A673 (cell line): ENCODE results near the gene COL4A2.

ENCODE experiments used
- EZH2 ChIP-seq: fragments of 200-600 bp; sonication (generic); IDR thresholded peaks from 2 replicates; pipeline ENCODE4 v1.6.1; 2017; ENCODE audit warnings: borderline replicate concordance, low read depth, mild to moderate bottlenecking, mixed read lengths, antibody characterized with exemption, low read length; ENCODE audit not compliant: poor library complexity, severe bottlenecking
- TF ChIP-seq, protein P1 (sequence below): fragments of 300-800, 200-600 bp; sonication (generic); conservative IDR thresholded peaks from 2 replicates; pipeline ENCODE4 v1.5.1; 2017; ENCODE audit warnings: low read depth, mild to moderate bottlenecking, antibody characterized with exemption, low read length, moderate library complexity, mixed read lengths

DNA sequence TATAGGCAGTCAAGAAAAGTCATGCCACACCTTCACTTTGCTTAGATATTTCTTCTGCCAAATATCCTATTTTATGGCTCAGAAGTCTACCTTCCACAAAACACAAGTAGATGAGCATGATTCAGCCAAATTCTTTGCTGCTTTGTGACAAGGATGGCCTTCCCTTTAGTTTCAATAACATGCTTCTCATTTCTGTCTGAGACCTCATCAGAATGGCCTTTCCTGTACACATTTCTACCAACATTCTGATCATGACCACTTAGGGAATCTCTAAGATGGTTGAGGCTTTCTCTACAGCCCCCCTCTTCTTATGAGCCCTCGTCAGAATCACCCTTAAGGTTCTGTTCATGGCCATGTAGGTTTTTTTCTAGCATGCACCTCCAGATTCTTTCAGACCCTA is 96.2 kb downstream of the COL4A2 start:
- TF ChIP-seq, protein P1, sequence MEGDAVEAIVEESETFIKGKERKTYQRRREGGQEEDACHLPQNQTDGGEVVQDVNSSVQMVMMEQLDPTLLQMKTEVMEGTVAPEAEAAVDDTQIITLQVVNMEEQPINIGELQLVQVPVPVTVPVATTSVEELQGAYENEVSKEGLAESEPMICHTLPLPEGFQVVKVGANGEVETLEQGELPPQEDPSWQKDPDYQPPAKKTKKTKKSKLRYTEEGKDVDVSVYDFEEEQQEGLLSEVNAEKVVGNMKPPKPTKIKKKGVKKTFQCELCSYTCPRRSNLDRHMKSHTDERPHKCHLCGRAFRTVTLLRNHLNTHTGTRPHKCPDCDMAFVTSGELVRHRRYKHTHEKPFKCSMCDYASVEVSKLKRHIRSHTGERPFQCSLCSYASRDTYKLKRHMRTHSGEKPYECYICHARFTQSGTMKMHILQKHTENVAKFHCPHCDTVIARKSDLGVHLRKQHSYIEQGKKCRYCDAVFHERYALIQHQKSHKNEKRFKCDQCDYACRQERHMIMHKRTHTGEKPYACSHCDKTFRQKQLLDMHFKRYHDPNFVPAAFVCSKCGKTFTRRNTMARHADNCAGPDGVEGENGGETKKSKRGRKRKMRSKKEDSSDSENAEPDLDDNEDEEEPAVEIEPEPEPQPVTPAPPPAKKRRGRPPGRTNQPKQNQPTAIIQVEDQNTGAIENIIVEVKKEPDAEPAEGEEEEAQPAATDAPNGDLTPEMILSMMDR, result no peak
- TF ChIP-seq EZH2, result no peak
